ENCODE results near the gene DAB2IP.
"Not testable (repeated sequence)": the region's sequence is repeated elsewhere in the genome, so short reads cannot be mapped to it uniquely, and the experiment has no call there.

The DAB2IP gene

DNA sequence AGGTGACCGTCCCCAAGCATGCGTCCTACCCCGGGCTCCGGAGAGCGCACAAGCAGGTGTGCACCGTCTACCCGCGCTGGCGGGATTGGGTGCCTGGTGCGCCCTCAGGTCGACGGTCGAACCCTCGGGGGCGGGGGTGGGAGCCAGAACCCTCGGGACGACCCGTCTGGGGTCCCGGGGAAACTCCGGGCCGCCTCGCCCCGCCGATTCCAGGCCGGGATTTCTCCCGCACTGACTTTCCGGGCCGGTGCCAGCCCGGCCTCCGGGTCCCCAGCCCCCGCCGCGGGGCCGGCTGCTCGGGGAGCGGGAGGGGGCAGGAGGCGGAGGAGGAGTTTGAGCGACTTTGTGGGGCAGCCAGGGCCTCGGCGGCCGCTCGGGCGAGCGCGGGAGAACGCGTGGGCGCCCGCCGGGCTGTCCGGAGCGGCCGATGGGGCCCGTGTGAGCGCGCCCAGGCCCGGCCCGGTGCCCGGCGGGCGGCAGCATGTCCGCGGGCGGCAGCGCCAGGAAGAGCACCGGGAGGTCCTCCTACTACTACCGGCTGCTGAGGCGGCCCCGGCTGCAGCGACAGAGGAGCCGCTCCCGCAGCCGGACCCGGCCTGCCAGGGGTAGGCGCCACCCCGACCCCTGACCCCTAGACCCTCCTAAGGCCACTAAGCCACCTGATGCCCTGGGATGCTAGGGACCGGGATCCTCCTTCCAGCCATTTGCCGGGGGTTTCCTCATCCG, at the start of gene DAB2IP:
DAB2IP (plus strand) TSS at position 340 of the 726 bp plus-strand sequence; CDS start at position 482, 142 bp downstream.
- FAIRE-seq = no peak

DNA sequence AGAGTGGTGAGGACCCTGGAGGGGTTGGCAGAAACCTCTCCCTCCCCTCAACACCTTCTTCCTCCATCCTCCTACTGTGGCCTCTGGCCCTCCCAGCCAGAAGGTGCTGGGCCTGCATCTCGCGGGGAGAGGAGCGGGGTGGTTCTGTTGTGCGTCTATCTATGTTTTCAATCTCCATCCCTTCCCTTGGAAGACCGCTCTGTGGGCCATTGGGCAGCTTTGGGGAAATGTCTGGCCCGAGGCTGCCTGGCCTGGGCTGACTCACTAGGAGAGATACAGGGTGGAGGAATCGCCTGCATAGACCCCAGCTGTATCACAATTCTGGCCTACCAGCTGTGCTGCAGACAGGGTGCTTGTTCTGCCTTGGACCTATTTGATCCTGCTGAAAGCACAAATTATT, 48.4 kb upstream of the DAB2IP start:
- no peak for FAIRE-seq

- no peak for FAIRE-seq
These were observed 47.2 kb upstream of the DAB2IP start for GRCh38 chr9:121604242-121604641.

DNA sequence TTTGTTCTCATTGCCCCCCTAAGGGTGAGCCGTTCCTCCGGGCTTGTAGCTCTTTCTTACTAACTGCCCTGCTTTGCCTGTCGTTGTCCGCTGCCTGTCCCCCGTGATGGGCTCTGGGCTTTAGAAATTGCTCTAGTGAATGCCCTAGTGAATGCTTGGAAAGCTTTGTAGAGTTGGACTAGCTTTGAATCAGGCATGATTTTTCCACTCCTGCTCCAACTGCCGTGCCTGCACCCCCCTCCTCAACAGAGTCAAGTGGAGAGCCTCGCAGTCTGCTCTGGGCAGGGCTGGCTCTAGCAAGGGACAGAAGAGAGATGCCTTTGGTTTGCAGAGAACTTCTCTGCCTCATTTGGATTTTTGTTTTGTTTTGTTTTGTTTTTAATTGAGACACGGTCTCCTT, 46.8 kb upstream of the DAB2IP start:
- no peak for FAIRE-seq

GRCh38 chr9:121607434-121608167, 43.8 kb upstream of the DAB2IP start:
- FAIRE-seq = no peak

- FAIRE-seq = no peak
These were observed 43.1 kb upstream of the DAB2IP start for GRCh38 chr9:121608168-121608853.

GRCh38 chr9:121609822-121610637, 41.4 kb upstream of the DAB2IP start:
- FAIRE-seq = no peak

DNA sequence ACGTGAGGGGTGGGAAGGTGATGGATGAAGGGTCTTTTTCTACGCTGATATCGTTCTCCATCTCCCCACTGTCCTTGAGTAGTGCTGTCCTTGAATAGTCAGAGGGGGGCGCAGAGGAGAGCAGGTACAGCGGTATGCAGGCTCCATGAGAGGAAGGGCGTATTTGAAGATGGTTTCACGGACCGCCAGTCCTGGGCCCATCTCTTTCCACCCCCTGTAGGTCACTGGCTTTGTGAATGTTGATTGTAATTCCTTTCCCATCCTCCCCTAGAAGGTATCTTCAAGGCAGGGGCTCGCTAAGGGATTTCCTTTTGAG, 40.8 kb upstream of the DAB2IP start:
- no peak for FAIRE-seq

DNA sequence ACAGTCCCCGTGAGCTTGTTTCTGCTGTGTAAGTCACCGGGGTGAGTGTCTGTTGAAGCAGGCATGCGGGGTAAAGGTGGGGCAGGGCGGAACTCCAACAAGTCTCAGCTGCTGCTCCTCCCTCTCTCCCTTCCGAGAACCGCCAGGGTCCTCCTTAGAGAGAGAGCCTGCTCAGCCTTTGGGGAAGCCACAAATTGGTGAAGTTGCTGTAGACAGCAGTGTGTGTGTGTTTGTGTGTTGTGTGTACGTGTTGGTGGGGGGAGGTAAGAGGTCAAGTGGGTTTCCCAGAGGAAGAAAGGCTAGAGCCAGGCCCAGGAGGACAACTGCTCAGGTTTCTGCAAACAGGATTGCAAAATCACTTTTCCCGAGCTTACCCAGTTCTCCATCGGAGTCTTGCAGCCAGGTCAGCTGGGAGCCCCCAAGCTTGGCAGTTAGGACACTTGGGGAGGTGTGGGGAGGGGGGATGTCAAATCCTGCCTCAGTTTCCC, 38.9 kb upstream of the DAB2IP start:
- FAIRE-seq = no peak

DNA sequence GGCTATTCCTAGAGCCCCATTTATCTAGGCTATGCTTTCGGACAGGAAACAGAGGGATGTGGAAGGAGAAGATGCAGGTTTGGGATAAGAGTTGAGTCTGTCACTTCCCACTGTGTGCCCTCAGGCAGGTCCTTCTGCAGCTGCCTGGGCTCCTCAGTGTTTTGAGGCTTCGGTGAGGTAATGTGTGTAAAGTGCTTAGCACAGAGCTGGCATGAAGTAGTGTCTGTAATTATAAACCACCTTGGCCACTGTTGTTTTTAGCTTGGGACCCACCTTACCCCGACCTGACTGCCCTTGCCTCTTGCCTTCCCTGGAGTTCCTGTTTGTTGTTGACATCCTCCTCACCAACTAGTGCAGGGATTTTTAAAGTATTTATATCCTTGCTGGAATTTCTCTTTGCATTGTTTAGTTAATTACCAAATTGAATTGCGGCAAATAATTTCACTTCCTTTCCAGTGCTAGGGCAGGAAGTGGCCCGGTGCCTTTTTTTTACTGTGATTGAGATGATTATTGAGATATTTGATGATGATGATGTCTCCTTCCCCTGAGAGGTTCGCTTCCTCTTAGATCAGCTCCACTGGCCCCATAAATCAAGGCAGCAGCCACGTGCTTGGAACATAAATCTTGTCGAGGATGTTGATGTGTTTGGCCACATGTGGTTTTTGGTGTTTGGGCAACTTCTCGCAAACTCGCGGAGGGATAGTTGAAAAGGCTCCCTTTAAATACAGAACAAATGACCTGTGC, 38.3 kb upstream of the DAB2IP start:
- FAIRE-seq = no peak

DNA sequence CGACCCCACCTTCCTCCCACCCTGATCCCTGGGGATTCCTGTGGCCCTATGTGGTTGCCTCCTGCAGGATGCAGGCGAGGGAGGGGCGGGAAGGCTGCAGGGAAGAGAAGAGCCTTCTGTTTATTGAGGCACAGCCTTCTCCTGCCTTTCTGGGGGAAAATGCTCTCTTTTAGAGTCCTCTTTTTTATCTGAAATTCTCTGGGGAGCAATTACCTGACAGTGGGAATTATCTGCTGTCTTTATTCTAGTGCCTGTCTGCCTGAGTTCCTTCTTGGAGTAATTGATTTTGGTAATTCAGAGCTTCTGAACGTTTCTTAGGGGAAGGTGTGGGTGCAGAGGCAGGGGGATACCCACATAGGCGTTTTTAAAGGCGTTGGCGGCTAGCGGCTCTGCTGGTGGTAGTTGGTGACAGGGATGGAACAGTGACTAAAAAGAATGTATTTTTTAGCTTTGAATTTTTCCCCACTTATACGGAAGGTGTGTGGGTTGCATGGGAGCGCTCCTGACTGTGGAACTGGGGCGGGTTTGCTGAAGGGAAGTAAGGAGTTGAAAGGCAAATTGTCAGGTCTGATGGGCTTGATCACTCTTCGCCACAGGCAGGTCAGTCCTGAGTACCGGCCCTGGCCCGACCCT, 35.2 kb upstream of the DAB2IP start:
- no peak for FAIRE-seq

DNA sequence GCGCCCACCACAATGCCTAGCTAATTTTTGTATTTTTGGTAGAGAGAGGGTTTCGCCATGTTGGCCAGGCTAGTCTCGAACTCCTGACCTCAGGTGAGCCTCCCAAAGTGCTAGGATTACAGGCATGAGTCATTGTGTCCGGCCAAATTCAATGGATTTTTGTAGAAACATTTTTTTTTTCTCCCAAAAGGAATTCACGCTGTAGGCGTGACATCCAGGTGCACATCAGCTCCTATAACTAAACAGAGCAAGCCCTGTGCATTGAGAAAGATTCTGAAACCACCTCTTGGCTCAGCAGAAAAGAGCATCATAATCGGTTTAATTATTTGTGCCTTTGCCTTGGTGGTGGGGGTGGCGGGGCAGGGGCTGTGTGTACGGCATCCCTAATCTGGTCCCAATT, 32.9 kb upstream of the DAB2IP start:
- FAIRE-seq = no peak

- not testable (repeated sequence) for FAIRE-seq
These were observed 32.5 kb upstream of the DAB2IP start for GRCh38 chr9:121618910-121619309.

DNA sequence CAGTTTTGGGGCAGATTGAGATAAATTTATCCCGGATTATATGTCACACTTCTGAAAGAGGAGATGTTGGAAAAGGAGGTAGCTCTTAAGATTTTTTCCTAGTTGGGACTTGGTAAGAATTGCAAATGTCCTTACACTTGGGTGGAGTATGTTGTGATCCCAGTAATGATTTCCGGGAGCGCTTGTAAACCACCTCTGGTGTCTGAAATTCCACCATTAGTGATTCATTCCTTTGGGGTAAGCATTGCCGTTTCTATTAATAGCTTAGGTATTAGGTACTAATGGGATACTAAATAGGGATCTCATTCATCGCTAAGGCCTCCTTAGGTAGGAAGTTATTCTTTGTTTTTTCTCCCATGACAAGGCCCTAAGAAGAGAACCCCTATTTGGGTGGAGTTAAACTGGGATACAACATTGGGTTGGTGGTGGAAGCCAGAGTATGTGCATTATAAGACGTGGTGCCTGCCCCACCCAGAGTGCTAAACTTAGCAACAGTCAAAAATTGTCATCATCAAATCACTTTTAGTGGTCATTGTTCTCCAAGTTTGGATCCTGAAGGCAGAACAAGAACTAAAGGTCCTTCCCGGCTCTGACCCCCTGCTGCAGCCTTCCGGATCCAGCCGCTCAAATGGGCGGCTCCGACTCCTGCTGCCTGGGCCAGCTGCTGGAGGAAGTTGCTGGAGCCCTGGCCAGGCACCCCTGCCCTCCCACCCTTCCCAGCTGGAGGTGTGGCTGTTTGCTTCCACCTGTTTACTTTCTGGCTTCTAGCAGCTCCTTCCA, 31.7 kb upstream of the DAB2IP start:
- no peak for FAIRE-seq

GRCh38 chr9:121620325-121620673, 31.1 kb upstream of the DAB2IP start:
- no peak for FAIRE-seq

DNA sequence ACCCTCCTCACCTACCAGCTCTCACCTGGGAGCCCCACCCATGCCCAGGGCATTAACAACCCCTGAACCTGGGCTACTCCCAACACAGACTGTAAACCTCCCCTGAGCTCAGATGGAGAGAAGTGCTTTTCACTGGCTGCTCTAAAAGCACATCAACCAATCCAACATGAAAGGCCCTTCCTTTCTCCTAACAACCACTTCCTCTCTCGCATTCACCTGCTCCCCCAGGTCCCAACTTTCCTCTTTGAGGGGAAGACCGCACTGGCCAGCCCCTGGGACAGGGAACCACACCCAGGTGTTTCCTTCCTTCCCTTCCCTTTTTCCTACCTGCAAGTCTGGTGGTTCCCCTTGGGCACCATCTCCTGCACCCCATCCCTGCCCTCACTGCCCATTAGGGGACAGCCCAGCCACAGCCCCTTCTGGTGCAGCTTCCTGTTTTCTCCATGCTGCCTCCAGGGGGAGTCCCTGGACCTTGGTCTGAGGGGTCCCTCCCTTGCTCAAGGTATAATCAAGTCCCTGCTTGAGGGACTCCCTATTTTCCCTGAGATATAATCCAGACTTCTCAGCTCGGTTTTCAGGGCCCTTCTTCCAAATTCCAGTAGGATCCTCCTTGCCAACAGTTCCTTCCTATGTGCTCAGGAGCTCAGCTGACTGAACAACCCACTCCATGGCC, 30.5 kb upstream of the DAB2IP start:
- no peak for FAIRE-seq

DNA sequence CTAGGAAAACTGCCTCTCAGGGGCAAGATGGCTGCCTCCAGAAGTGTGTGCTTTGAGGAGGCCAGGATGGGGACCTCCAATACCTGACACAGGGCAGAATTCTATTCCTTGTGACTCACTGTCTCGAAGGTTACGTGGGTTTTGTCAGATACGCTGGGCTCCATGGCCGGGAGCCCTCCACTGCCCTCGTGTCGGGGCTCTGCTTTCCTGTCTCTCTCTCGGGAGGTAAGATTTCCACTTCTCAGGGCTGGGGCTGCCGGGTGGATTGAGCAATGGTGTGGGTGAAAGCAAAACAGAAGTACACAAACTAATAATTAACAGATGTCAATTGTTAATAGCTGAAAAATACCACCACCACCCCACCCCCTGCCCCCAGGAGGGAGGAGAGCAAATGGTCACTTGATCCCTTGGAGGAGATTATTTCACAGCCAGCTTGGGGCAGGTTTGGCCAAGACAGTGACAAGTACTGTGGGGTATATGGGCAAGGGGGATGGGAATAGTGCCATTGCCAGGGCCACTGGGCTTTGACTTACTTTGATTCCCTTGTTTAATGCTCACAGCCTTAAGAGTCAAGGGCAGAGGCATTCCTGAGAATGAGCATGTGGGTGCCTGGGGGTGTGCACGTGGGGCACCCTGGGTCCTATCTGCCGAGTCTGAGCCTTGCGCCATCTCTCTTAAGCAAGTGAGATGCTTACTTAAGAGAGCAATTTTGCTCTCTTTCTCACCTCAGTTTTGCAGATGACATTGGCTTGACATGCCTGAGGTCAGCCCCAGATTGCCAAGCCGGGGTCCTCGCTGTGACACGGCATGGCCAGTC, 28.8 kb upstream of the DAB2IP start:
- no peak for FAIRE-seq

- FAIRE-seq = not testable (repeated sequence)
These were observed 28.0 kb upstream of the DAB2IP start for GRCh38 chr9:121623430-121623829.

DNA sequence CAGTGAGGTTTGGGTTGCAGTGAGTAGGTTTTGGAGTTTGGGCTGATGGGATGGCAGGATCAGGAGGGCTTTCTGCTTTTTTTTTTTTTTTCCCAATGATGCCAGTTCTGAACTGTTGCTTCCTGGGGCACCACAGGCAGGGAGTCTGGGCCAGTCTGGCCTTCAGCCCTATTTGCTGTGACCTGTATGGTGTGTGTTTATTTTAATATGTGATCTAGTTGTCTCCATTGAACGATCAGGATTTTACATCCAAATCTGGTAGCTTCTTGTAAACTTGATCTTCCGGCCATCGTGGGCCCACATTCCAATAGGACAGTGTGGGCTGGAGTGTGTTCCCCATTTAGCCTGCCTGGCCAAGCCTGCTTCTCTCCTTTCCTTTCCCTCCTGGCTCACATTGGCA, 25.8 kb upstream of the DAB2IP start:
- FAIRE-seq = no peak

DNA sequence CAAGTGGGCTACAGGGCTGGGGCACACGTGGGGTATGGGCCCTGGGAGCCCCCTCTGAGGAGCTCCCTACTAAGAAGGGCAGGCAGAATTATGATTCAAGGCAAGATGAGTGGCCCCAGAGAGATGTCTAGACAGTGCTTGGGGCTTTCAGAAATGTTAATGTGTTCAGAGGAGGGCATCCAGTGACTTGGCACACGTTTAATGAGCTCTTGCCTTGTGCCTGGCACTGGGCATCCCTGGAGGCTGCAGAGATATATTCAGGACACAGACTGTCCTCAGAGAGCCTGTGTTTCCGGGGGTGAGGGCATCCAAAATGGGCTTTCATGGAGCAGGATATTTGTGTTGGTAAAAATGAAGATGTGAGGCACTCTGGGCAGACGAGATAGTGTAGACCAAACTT, 25.4 kb upstream of the DAB2IP start:
- no peak for FAIRE-seq

Measured in G401.6 (cell line).